CD8-positive, alpha-beta memory T cell (primary cell): Measurements from ENCODE around the gene FAM149A. TPM values are rescaled to one million over a fixed set of nuclear protein-coding genes. Genes with fewer than 3 reads are reported as not detected.

Experiments
- CTCF ChIA-PET: fragments of 350-600 bp; sonication (Branson Sonifier 250); formaldehyde crosslinking; loops from one replicate; lab custom pipeline; 2021; ENCODE audit warnings: antibody characterized with exemption; lab: Charles Lee
- POLR2A ChIA-PET: fragments of 350-600 bp; sonication (Branson Sonifier 250); formaldehyde crosslinking; loops from one replicate; lab custom pipeline; 2021; ENCODE audit warnings: antibody characterized with exemption; lab: Charles Lee
- DNase-seq, 5 donors: peaks; one replicate each; pipeline versions ENCODE4 v3.0.0 to v3.0.0-alpha.2; 2020 to 2022; ENCODE audit warnings: mixed read lengths in 1 of 5
- H3K27ac ChIP-seq: one replicate; pipeline ENCODE4 v1.7.0; 2013; ENCODE audit warnings: low read depth, mild to moderate bottlenecking, low read length, moderate library complexity
- H3K27me3 ChIP-seq: 2 replicates; pipeline ENCODE4 v1.7.0; 2013; ENCODE audit warnings: low read length, mild to moderate bottlenecking; ENCODE audit not compliant: insufficient read depth, poor library complexity, severe bottlenecking
- H3K36me3 ChIP-seq: 2 replicates; pipeline ENCODE4 v1.7.0; 2013; ENCODE audit warnings: mild to moderate bottlenecking, low read length, moderate library complexity; ENCODE audit not compliant: insufficient read depth
- H3K4me1 ChIP-seq: 2 replicates; pipeline ENCODE4 v1.7.0; 2013; ENCODE audit warnings: mild to moderate bottlenecking, low read length, moderate library complexity; ENCODE audit not compliant: insufficient read depth
- H3K4me3 ChIP-seq: 2 replicates; pipeline ENCODE4 v1.7.0; 2013; ENCODE audit warnings: mild to moderate bottlenecking, low read length
- H3K9me3 ChIP-seq: 2 replicates; pipeline ENCODE4 v1.7.0; 2013; ENCODE audit warnings: mild to moderate bottlenecking, low read length
- H3K27ac Mint-ChIP-seq, 8 donors: one replicate each; pipeline ENCODE4 v1.8.0; 2020 to 2021; ENCODE audit warnings: mixed read lengths in 8 of 8, mild to moderate bottlenecking in 6 of 8, inconsistent platforms in 3 of 8, moderate library complexity in 3 of 8
- H3K27me3 Mint-ChIP-seq, 2 donors: one replicate each; pipeline ENCODE4 v1.8.0; 2020 to 2021; ENCODE audit warnings: mixed read lengths in 2 of 2, mild to moderate bottlenecking in 1 of 2, moderate library complexity in 1 of 2
- H3K36me3 Mint-ChIP-seq, 3 donors: one replicate each; pipeline ENCODE4 v1.8.0; 2020 to 2021; ENCODE audit warnings: mixed read lengths in 3 of 3, inconsistent platforms in 1 of 3, mild to moderate bottlenecking in 1 of 3
- H3K4me1 Mint-ChIP-seq, 3 donors: one replicate each; pipeline ENCODE4 v1.8.0; 2020 to 2021; ENCODE audit warnings: mixed read lengths in 3 of 3, inconsistent platforms in 1 of 3, mild to moderate bottlenecking in 1 of 3
- H3K4me3 Mint-ChIP-seq, 7 donors: one replicate each; pipeline ENCODE4 v1.8.0; 2020 to 2021; ENCODE audit warnings: mixed read lengths in 7 of 7, mild to moderate bottlenecking in 6 of 7, moderate library complexity in 4 of 7, inconsistent platforms in 2 of 7
- H3K9me3 Mint-ChIP-seq, 5 donors: one replicate each; pipeline ENCODE4 v1.8.0; 2020 to 2022; ENCODE audit warnings: mixed read lengths in 5 of 5, mild to moderate bottlenecking in 3 of 5, moderate library complexity in 2 of 5, inconsistent platforms in 1 of 5
- polyA plus RNA-seq: library from polyadenylated mRNA; unstranded; fragments of 300-500 nt; fragmentation: Illumina TruSeq; gene quantifications from one replicate; pipeline ENCODE4 v1.2.3, GENCODE V29; 2021
- total RNA-seq, 2 experiments: library from RNA; stranded (reverse); gene quantifications; one replicate each; pipeline ENCODE4 v1.2.3, GENCODE V29; 2021

FAM149A gene
- total and polyA plus RNA-seq, 3 experiments from 2014 or later = 0.31 to 0.80 (median 0.46) TPM

DNA sequence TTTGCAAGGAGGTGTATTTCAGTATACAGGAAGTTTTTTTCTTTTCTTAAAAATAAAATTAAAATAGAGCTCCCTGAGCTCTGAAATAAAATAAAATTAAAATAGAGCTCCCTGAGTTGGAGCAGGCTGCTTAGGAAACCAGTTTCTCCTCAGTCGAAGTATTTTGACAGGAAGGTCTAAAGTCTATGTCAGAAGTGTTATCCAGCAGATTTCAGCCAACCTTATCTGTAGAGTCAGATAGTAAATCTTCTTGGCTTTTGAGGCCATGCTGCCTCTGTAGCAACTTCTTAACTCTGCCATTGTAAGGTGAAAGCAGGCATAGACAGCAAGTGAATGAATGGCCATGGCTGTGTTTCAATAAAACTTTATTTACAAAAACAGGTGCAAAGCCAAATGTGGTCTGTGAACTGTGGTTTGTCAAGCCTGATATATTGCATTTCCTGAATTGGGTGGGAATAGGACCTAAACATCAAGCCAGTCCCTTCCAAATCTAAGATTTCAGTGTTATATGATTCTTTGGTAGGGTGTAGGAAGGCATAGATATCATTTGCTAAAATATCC lies 113.3 kb downstream of the FAM149A start:
- H3K27me3 Mint-ChIP-seq = peaks cover under 1 to 4% of the 10 kb centered on the region in 2 donors
- ChIA-PET CTCF (no interaction called here), POLR2A (no interaction called here)
- H3K27ac ChIP-seq = no peak overlapping the region
- H3K27me3 ChIP-seq = no peaks in the 10 kb centered on the region
- no peaks in the 10 kb centered on the region for H3K4me1 Mint-ChIP-seq
- H3K9me3 Mint-ChIP-seq = peaks cover 0 to 3% (median under 1%) of the 10 kb centered on the region in 5 donors
- no peaks in the 10 kb centered on the region for H3K36me3 ChIP-seq
- H3K4me3 ChIP-seq = no peak overlapping the region
- H3K4me1 ChIP-seq = no peaks in the 10 kb centered on the region
- no peaks in the 10 kb centered on the region for H3K9me3 ChIP-seq
- H3K27ac Mint-ChIP-seq = no peak overlapping the region
- no peak for DNase-seq
- no peak overlapping the region for H3K4me3 Mint-ChIP-seq
- H3K36me3 Mint-ChIP-seq = peaks cover 0 to 8% (median 4%) of the 10 kb centered on the region in 3 donors

DNA sequence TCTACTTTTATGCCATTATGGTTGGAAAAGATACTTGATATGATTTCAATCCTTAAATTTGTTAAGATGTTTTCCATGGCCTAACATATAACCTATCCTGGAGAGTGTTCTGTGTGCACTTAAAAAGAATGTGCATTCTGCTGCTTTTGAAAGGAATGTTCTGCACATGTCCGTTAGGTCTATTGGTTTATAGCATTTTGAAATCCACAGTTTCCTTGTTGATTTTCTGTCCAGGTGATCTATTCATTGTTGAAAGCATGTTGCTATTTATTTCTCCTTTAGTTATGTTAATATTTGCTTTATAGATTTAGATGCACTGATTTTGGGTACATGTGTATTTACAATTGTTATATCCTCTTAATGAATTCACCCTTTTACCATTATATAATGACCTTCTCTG lies 117.1 kb downstream of the FAM149A start:
- Histone ChIP-seq H3K4me3 (no peak overlapping the region), H3K4me1 (no peaks in the 10 kb centered on the region), H3K27ac (no peak overlapping the region), H3K9me3 (peaks cover 4% of the 10 kb centered on the region), H3K27me3 (no peaks in the 10 kb centered on the region), H3K36me3 (no peaks in the 10 kb centered on the region)
- H3K36me3 Mint-ChIP-seq = peaks cover 10 to 31% (median 18%) of the 10 kb centered on the region in 3 donors
- ChIA-PET CTCF (no interaction called here), POLR2A (no interaction called here)
- peaks cover 5 to 31% (median 27%) of the 10 kb centered on the region in 5 donors for H3K9me3 Mint-ChIP-seq
- no peak overlapping the region for H3K27ac Mint-ChIP-seq
- H3K4me1 Mint-ChIP-seq = no peaks in the 10 kb centered on the region
- no peak overlapping the region for H3K4me3 Mint-ChIP-seq
- peaks cover 8% of the 10 kb centered on the region in 2 donors for H3K27me3 Mint-ChIP-seq
- no peak for DNase-seq

Other genes with a start within 250 kb of the FAM149A start
- under 1 TPM; 0.11 to 0.33 TPM for gene TLR3, start 35.5 kb upstream of the FAM149A start, total RNA-seq
- 5.2 TPM for gene TLR3, start 35.5 kb upstream of the FAM149A start, polyA plus RNA-seq
- 10 to 100 TPM; 10.9 to 11.8 TPM for gene CYP4V2, start 86.9 kb downstream of the FAM149A start, total RNA-seq
- 30.1 TPM for gene CYP4V2, start 86.9 kb downstream of the FAM149A start, polyA plus RNA-seq
- gene KLKB1, start 122.8 kb downstream of the FAM149A start, total RNA-seq = under 1 TPM; 0.20 to 0.22 TPM
- gene KLKB1, start 122.8 kb downstream of the FAM149A start, polyA plus RNA-seq = not detected
- gene F11, start 161.5 kb downstream of the FAM149A start, total RNA-seq = not detected
- not detected for gene F11, start 161.5 kb downstream of the FAM149A start, polyA plus RNA-seq